K562 (cell line): ENCODE measurements around the gene NDUFB10. TPM values are rescaled to one million over a fixed set of nuclear protein-coding genes. Genes with fewer than 3 reads are reported as not detected.

Experiments
- ATF1 ChIP-seq, 2 experiments: fragments of 450-650 bp in 1 of 2; IDR thresholded peaks; 2 replicates each; pipeline ENCODE4 v1.6.1; 2016; ENCODE audit warnings: missing compliant biosample characterization in 1 of 2, missing genetic modification characterization in 1 of 2
- BHLHE40 ChIP-seq: IDR thresholded peaks from 2 replicates; pipeline ENCODE4 v1.6.1; 2011; ENCODE audit warnings: low read length, improper control_type of control experiment
- DDX20 ChIP-seq: fragments of 450-650 bp; IDR thresholded peaks from 2 replicates; pipeline ENCODE4 v1.6.1; 2016; ENCODE audit warnings: missing genetic modification characterization, low read depth, mild to moderate bottlenecking, missing compliant biosample characterization, moderate library complexity
- HMG20A ChIP-seq: fragments of 450-650 bp; formaldehyde crosslinking; conservative IDR thresholded peaks from 2 replicates; pipeline ENCODE4 v1.4.0; 2020; ENCODE audit warnings: mild to moderate bottlenecking, mixed read lengths
- HNRNPH1 ChIP-seq: fragments of 200-400 bp; formaldehyde crosslinking; optimal IDR thresholded peaks from 2 replicates; pipeline ENCODE3; 2017; ENCODE audit warnings: low read depth, mild to moderate bottlenecking, low read length, moderate library complexity
- L3MBTL2 ChIP-seq: fragments of 450-650 bp; IDR thresholded peaks from 2 replicates; pipeline ENCODE4 v1.6.1; 2016; ENCODE audit warnings: mild to moderate bottlenecking, moderate library complexity
- MCM2 ChIP-seq: fragments of 450-650 bp; IDR thresholded peaks from 2 replicates; pipeline ENCODE4 v1.6.1; 2017; ENCODE audit warnings: low read depth, mild to moderate bottlenecking
- NCOR1 ChIP-seq: fragments of 450-650 bp; IDR thresholded peaks from 2 replicates; pipeline ENCODE4 v1.6.1; 2016; ENCODE audit warnings: mild to moderate bottlenecking, moderate library complexity
- NFE2L1 ChIP-seq: fragments of 450-650 bp; IDR thresholded peaks from 2 replicates; pipeline ENCODE4 v1.6.1; 2016; ENCODE audit warnings: missing genetic modification characterization, low read depth, mild to moderate bottlenecking, missing compliant biosample characterization, moderate library complexity, borderline replicate concordance
- RBM14 ChIP-seq: fragments of 200-400 bp; formaldehyde crosslinking; IDR thresholded peaks from 2 replicates; pipeline ENCODE4 v1.6.1; 2018; ENCODE audit warnings: low read depth, mild to moderate bottlenecking, low read length, moderate library complexity, borderline replicate concordance; ENCODE audit not compliant: insufficient read depth
- ZBTB34 ChIP-seq: fragments of 250-450 bp; sonication (Bioruptor Pico); IDR thresholded peaks from 2 replicates; pipeline ENCODE4 v1.8.0; 2021; ENCODE audit warnings: mild to moderate bottlenecking, moderate library complexity
- ZKSCAN1 ChIP-seq: fragments of 150-350 bp; IDR thresholded peaks from 2 replicates; pipeline ENCODE4 v1.6.1; 2016; ENCODE audit warnings: low read depth, low read length
- ZNF311 ChIP-seq: fragments of 250-450 bp; sonication (Bioruptor Pico); IDR thresholded peaks from 2 replicates; pipeline ENCODE4 v1.4.0; 2020; ENCODE audit warnings: mild to moderate bottlenecking, moderate library complexity
- ZNF444 ChIP-seq: fragments of 250-450 bp; sonication (Bioruptor Pico); IDR thresholded peaks from 2 replicates; pipeline ENCODE4 v1.4.0; 2020; ENCODE audit warnings: mild to moderate bottlenecking, moderate library complexity
- polyA plus RNA-seq, 8 experiments: library from polyadenylated mRNA; depleted of rRNA in 4 of 8; stranded (reverse) in 5 of 8; unstranded in 3 of 8; fragments of >200 nt; fragmentation: Nextera tagmentation in 2 of 8; fragmentation: Illumina TruSeq in 1 of 8; extraction: Ambion mirVana in 2 of 8; extraction: Trizol in 1 of 8; gene quantifications; 2 replicates each; pipeline versions ENCODE4 v1.2.1 to v1.2.3, GENCODE V29; 2011 to 2014; ENCODE audit warnings: inconsistent platforms in 1 of 8, missing spikeins in 1 of 8
- total RNA-seq, 7 experiments: library from RNA; depleted of rRNA in 6 of 7; stranded (reverse); fragments of >200 nt in 6 of 7; fragmentation: Illumina TruSeq in 2 of 7; extraction: Trizol in 2 of 7; gene quantifications; 2 replicates each; pipeline versions ENCODE4 v1.2.1 to v1.2.3, GENCODE V29; 2011 to 2021; ENCODE audit warnings: low replicate concordance in 1 of 7
- TF ChIP-seq, protein P1 (sequence below): IDR thresholded peaks from 2 replicates; pipeline ENCODE4 v1.6.1; 2012; ENCODE audit warnings: low read depth, low read length, improper control_type of control experiment, borderline replicate concordance
- TF ChIP-seq, protein P2 (sequence below): fragments of 450-650 bp; IDR thresholded peaks from 2 replicates; pipeline ENCODE4 v1.6.1; 2017; ENCODE audit warnings: mild to moderate bottlenecking, moderate library complexity
- TF ChIP-seq, protein P3 (sequence below): IDR thresholded peaks from 3 replicates; pipeline ENCODE4 v1.6.1; 2011; ENCODE audit warnings: borderline replicate concordance, mild to moderate bottlenecking; ENCODE audit not compliant: insufficient read length, insufficient read depth

The NDUFB10 gene
- total and polyA plus RNA-seq, 9 of the 15 experiments (the other 6 are each of a cell fraction or from before 2014, with no cell fraction given): 69.3 to 527 (median 161) TPM

DNA sequence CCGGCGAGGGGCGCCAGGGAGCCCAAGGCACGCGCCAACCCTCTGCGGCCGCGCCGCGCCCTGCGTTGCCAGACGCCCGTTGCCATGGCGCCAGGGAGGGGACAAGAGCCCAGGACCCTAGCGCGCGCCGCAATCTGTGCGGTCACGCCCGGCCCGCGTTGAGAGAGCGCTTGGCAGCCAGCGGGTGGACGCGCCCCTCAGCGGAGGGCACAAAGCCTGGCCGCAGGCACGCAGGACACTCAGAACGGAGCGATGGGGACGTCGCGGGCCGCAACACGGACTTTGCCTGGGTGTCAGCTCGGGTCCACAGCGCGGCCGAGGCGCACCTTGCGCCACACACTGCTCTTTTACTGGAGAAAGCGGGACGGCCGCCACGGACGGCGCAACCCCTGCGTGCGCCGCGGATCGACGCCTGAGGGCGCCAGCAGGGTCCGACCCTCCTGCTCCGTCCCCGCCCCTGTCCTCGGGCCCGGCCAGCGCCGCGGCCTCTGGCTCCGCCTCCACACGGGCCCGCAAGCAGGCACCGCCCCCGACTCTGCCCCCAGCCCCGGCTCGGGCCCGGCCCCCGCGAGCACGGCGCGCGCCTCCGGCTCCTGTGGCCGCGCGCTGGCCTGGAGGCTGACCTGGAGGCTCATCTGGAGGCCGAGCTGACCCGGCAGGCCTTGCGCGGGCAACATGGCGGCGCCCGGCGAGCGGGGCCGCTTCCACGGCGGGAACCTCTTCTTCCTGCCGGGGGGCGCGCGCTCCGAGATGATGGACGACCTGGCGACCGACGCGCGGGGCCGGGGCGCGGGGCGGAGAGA is 24.4 kb downstream of the NDUFB10 start, which contains the start of gene GFER (continued):
- no peak for TF ChIP-seq RBM14
- peak; percentile 69; the same call in 1 of the 2 replicates for TF ChIP-seq L3MBTL2
- TF ChIP-seq ZBTB34 (CRISPR knock-in tag): no peak
- peak; percentile 78 for TF ChIP-seq BHLHE40
- no peak for TF ChIP-seq HMG20A (CRISPR knock-in tag)
- TF ChIP-seq, protein P1, sequence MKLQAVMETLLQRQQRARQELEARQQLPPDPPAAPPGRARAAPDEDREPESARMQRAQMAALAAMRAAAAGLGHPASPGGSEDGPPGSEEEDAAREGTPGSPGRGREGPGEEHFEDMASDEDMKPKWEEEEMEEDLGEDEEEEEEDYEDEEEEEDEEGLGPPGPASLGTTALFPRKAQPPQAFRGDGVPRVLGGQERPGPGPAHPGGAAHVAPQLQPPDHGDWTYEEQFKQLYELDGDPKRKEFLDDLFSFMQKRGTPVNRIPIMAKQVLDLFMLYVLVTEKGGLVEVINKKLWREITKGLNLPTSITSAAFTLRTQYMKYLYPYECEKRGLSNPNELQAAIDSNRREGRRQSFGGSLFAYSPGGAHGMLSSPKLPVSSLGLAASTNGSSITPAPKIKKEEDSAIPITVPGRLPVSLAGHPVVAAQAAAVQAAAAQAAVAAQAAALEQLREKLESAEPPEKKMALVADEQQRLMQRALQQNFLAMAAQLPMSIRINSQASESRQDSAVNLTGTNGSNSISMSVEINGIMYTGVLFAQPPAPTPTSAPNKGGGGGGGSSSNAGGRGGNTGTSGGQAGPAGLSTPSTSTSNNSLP: peak; percentile 23; the same call in 1 of the 2 replicates
- no peak for TF ChIP-seq ZNF444 (CRISPR knock-in tag)
- TF ChIP-seq HNRNPH1: no peak
- TF ChIP-seq MCM2: no peak
- no peak for TF ChIP-seq NFE2L1 (tag)
- TF ChIP-seq ZKSCAN1: 0 out of 2 replicates have a peak, but pooled peaks have one; percentile 41
- TF ChIP-seq, protein P2, sequence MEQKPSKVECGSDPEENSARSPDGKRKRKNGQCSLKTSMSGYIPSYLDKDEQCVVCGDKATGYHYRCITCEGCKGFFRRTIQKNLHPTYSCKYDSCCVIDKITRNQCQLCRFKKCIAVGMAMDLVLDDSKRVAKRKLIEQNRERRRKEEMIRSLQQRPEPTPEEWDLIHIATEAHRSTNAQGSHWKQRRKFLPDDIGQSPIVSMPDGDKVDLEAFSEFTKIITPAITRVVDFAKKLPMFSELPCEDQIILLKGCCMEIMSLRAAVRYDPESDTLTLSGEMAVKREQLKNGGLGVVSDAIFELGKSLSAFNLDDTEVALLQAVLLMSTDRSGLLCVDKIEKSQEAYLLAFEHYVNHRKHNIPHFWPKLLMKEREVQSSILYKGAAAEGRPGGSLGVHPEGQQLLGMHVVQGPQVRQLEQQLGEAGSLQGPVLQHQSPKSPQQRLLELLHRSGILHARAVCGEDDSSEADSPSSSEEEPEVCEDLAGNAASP: no peak
- TF ChIP-seq DDX20: no peak
- TF ChIP-seq ATF1 (CRISPR knock-in tag; IDR thresholded peaks at IDR 0.05): no peak
- TF ChIP-seq ATF1 (tag; IDR thresholded peaks at IDR 0.05): peak; percentile 74
- TF ChIP-seq ZNF311: no peak
- no peak; the same call in 1 of the 2 replicates for TF ChIP-seq NCOR1
- TF ChIP-seq, protein P3, sequence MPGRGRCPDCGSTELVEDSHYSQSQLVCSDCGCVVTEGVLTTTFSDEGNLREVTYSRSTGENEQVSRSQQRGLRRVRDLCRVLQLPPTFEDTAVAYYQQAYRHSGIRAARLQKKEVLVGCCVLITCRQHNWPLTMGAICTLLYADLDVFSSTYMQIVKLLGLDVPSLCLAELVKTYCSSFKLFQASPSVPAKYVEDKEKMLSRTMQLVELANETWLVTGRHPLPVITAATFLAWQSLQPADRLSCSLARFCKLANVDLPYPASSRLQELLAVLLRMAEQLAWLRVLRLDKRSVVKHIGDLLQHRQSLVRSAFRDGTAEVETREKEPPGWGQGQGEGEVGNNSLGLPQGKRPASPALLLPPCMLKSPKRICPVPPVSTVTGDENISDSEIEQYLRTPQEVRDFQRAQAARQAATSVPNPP: no peak
